Measurements from ENCODE around the gene NSA2.

Gene NSA2

GRCh38 chr5:74822288-74822687, 55.2 kb downstream of the NSA2 start:
- no peak for DNase-seq

- no peak for DNase-seq
These were observed 62.4 kb downstream of the NSA2 start for GRCh38 chr5:74829413-74829812.
